B cell (primary cell): Measurements from ENCODE around the gene AXIN2. TPM values are rescaled to one million over a fixed set of nuclear protein-coding genes. Genes with fewer than 3 reads are reported as not detected.

ENCODE experiments used
- ATAC-seq: fragments of 200-7000 bp; cut with Tn5 transposase; one replicate; pipeline ENCODE4 v1.10.0; 2021; ENCODE audit warnings: low read depth, mild to moderate bottlenecking, moderate number of reproducible peaks, moderate library complexity
- CTCF ChIA-PET: fragments of 350-600 bp; sonication (Branson Sonifier 250); formaldehyde crosslinking; loops from one replicate; lab custom pipeline; 2021; ENCODE audit warnings: antibody characterized with exemption, inconsistent platforms; lab: Charles Lee
- POLR2A ChIA-PET: fragments of 350-600 bp; sonication (Branson Sonifier 250); formaldehyde crosslinking; loops from one replicate; lab custom pipeline; 2021; ENCODE audit warnings: antibody characterized with exemption; lab: Charles Lee
- DNase-seq: peaks from one replicate; pipeline ENCODE4 v3.0.0; 2013
- H2AFZ ChIP-seq: 2 replicates; pipeline ENCODE4 v1.6.1; 2012; ENCODE audit warnings: mild to moderate bottlenecking, low read depth, low read length; ENCODE audit not compliant: insufficient read depth, poor library complexity, severe bottlenecking
- H3K27ac ChIP-seq, 2 donors: 1 replicate in 1 of 2; 2 replicates in 1 of 2; pipeline ENCODE4 v1.5.1; 2012 to 2013; ENCODE audit warnings: low read length in 2 of 2, mild to moderate bottlenecking in 2 of 2, moderate library complexity in 1 of 2
- H3K27me3 ChIP-seq, 4 experiments: fragments of 200-600 bp in 1 of 4; sonication (generic) in 1 of 4; replicated peaks in 1 of 4; 1 replicate in 2 of 4; 2 replicates in 2 of 4; pipeline versions ENCODE4 v1.6.1 to v1.7.0; 2013 to 2016; ENCODE audit warnings: low read length in 3 of 4, mild to moderate bottlenecking in 2 of 4, mixed read lengths in 1 of 4, moderate library complexity in 1 of 4; ENCODE audit not compliant: insufficient read depth in 4 of 4, control insufficient read depth in 3 of 4; ENCODE audit errors: control extremely low read depth in 1 of 4
- H3K36me3 ChIP-seq, 2 experiments: replicated peaks in 1 of 2; 1 replicate in 1 of 2; 2 replicates in 1 of 2; pipeline versions ENCODE4 v1.6.1 to v1.7.1; 2013; ENCODE audit warnings: low read length in 1 of 2; ENCODE audit not compliant: insufficient read depth in 2 of 2, control insufficient read depth in 1 of 2; ENCODE audit errors: control extremely low read depth in 1 of 2, extremely low read depth in 1 of 2
- H3K4me1 ChIP-seq, 2 donors: fragments of 200-600 bp in 1 of 2; sonication (generic) in 1 of 2; 1 replicate in 1 of 2; 2 replicates in 1 of 2; pipeline versions ENCODE4 v1.5.1 to v1.6.1; 2013 to 2017; ENCODE audit warnings: low read length in 2 of 2; ENCODE audit not compliant: control insufficient read depth in 2 of 2, insufficient read depth in 2 of 2
- H3K4me2 ChIP-seq: replicated peaks from 2 replicates; pipeline ENCODE3; 2012; ENCODE audit warnings: mild to moderate bottlenecking, low read depth, low read length; ENCODE audit not compliant: poor library complexity, severe bottlenecking
- H3K4me3 ChIP-seq, 5 experiments: fragments of 200-600 bp in 1 of 5; sonication (generic) in 1 of 5; 1 replicate in 3 of 5; 2 replicates in 2 of 5; pipeline versions ENCODE4 v1.5.1 to v1.7.0; 2011 to 2016; ENCODE audit warnings: low read length in 4 of 5, mild to moderate bottlenecking in 4 of 5, low read depth in 2 of 5, control low read depth in 1 of 5, moderate library complexity in 1 of 5; ENCODE audit not compliant: insufficient read depth in 1 of 5; ENCODE audit errors: control extremely low read depth in 1 of 5, extremely low read depth in 1 of 5
- H3K79me2 ChIP-seq: fragments of 200-600 bp; sonication (generic); one replicate; pipeline ENCODE4 v1.6.0; 2016; ENCODE audit warnings: low read length; ENCODE audit not compliant: control insufficient read depth, insufficient read depth
- H3K9ac ChIP-seq: fragments of 200-600 bp; sonication (generic); 2 replicates; pipeline ENCODE4 v1.6.1; 2017; ENCODE audit warnings: mild to moderate bottlenecking, low read length, moderate library complexity
- H3K9me3 ChIP-seq, 3 donors: one replicate each; pipeline versions ENCODE4 v1.6.1 to v1.7.1; 2013; ENCODE audit warnings: low read length in 2 of 3; ENCODE audit not compliant: control insufficient read depth in 2 of 3, insufficient read depth in 1 of 3; ENCODE audit errors: control extremely low read depth in 1 of 3
- H4K20me1 ChIP-seq: 2 replicates; pipeline ENCODE4 v1.6.0; 2012; ENCODE audit warnings: mild to moderate bottlenecking, low read length; ENCODE audit not compliant: insufficient read depth, control insufficient read depth, poor library complexity, severe bottlenecking
- H3K27ac Mint-ChIP-seq: one replicate; pipeline ENCODE4 v1.8.0; 2021; ENCODE audit warnings: mixed read lengths
- H3K27me3 Mint-ChIP-seq: one replicate; pipeline ENCODE4 v1.8.0; 2021; ENCODE audit warnings: mixed read lengths
- H3K4me1 Mint-ChIP-seq: one replicate; pipeline ENCODE4 v1.8.0; 2021; ENCODE audit warnings: mixed read lengths
- H3K4me3 Mint-ChIP-seq: one replicate; pipeline ENCODE4 v1.8.0; 2021; ENCODE audit warnings: mixed read lengths
- H3K9me3 Mint-ChIP-seq: one replicate; pipeline ENCODE4 v1.8.0; 2022; ENCODE audit warnings: mixed read lengths; ENCODE audit not compliant: insufficient read depth
- CTCF ChIP-seq: fragments of 200-600 bp; IDR thresholded peaks from one replicate; pipeline ENCODE4 v1.8.0; 2022; ENCODE audit warnings: antibody characterized with exemption, mild to moderate bottlenecking
- EZH2 ChIP-seq: IDR thresholded peaks from 2 replicates; pipeline ENCODE4 v1.6.1; 2012; ENCODE audit warnings: borderline replicate concordance, low read depth, mild to moderate bottlenecking, moderate library complexity, low read length; ENCODE audit not compliant: insufficient read depth, poor library complexity, severe bottlenecking
- WGBS: methylation state at CpG from one replicate; pipeline ENCODE4 v1.1.5; 2013; ENCODE audit warnings: missing lambda C conversion rate; ENCODE audit not compliant: insufficient coverage; 5-methylcytosine and 5-hydroxymethylcytosine counted together
- intact Hi-C: fragments of 100-400 bp; cut with micrococcal nuclease; formaldehyde crosslinking; loops from one replicate; pipeline ENCODE4 v1.10.0; 2022
- polyA plus RNA-seq: library from polyadenylated mRNA; depleted of rRNA; stranded (reverse); fragments of >200 nt; gene quantifications from 2 replicates; pipeline ENCODE4 v1.2.3, GENCODE V29; 2012
- total RNA-seq, 2 donors: library from RNA; stranded (reverse); fragments of 120-200 nt in 1 of 2; gene quantifications; 1 replicate in 1 of 2; 2 replicates in 1 of 2; pipeline versions ENCODE4 v1.2.3 to v1.2.4, GENCODE V29; 2013 to 2022

AXIN2 gene
- total and polyA plus RNA-seq, 2 donors (not counting 1 experiment from before 2014, with no cell fraction given): 0.16 to 1.2 TPM

DNA sequence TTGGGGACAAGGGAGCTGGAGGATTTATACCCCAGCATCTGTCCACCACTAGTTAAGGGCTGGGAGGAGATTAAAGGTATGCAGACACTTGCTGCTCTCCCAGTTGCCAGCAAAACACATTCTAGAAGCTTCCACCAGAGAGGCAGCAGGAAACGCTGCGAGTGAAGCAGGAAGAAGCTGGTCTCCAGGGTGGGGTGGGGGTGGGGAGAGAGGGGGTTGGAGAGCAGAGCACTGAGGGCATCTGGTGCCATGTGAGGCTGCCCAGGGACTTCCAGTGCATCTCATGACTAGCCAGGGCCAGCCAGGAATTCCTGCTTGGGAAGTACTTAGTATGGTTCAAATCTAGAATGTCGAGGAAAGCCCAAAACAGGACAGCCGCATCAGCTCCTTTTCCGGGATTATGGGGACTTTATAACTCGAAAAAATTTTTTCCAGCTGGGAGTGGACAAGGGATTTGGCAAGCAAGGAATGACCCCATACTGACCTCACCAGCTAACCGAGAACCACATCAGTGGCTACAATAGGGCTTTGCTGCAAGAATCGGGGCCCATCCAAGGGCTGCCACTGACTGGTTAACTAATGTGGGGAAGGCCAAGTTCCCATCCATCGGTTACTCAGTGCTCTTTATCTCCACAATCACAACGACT is 26.2 kb upstream of the AXIN2 start:
- Histone ChIP-seq H3K4me1 (peaks cover 0 to 7% of the 10 kb centered on the region in 2 donors), H3K4me2 (no peak overlapping the region), H3K79me2 (no peaks in the 10 kb centered on the region), H3K9ac (no peak overlapping the region), H3K4me3 (no peak overlapping the region), H3K9me3 (peaks cover 0 to 13% (median 0%) of the 10 kb centered on the region in 3 donors), H2AFZ (no peak overlapping the region), H4K20me1 (no peaks in the 10 kb centered on the region), H3K36me3 (no peaks in the 10 kb centered on the region), H3K27ac (no peak overlapping the region), H3K27me3 (peaks cover 0 to 5% (median 0%) of the 10 kb centered on the region in 4 experiments)
- Mint-ChIP-seq H3K27me3 (peaks cover 7% of the 10 kb centered on the region), H3K9me3 (no peaks in the 10 kb centered on the region), H3K4me3 (no peak overlapping the region), H3K4me1 (no peaks in the 10 kb centered on the region), H3K27ac (no peak overlapping the region)
- DNase-seq: no peak
- ChIA-PET CTCF (no interaction called here), POLR2A (no interaction called here)
- WGBS: 88% methylated on average over 5 of the region's 10 CpGs
- TF ChIP-seq CTCF: no peak
- no peak for TF ChIP-seq EZH2
- no peak for ATAC-seq
- intact Hi-C loops: no loop called here

- peaks cover 0 to 7% of the 10 kb centered on the region in 2 donors for H3K4me1 ChIP-seq
- intact Hi-C loops: no loop called here
- no peak overlapping the region for H3K4me3 Mint-ChIP-seq
- ATAC-seq: no peak
- no peaks in the 10 kb centered on the region for H4K20me1 ChIP-seq
- no peak overlapping the region for H3K4me2 ChIP-seq
- H3K27me3 ChIP-seq: peaks cover 0 to 3% (median 0%) of the 10 kb centered on the region in 4 experiments
- H3K27me3 Mint-ChIP-seq: peaks cover 5% of the 10 kb centered on the region
- DNase-seq: no peak
- no peaks in the 10 kb centered on the region for H3K4me1 Mint-ChIP-seq
- WGBS: 97% methylated on average over 5 of the region's 9 CpGs
- H3K9me3 ChIP-seq: peaks cover 0 to 13% (median 0%) of the 10 kb centered on the region in 3 donors
- no peak overlapping the region for H3K27ac ChIP-seq
- H3K79me2 ChIP-seq: no peaks in the 10 kb centered on the region
- H3K9ac ChIP-seq: no peak overlapping the region
- CTCF ChIA-PET: no interaction called here
- H3K27ac Mint-ChIP-seq: no peak overlapping the region
- H2AFZ ChIP-seq: no peak overlapping the region
- POLR2A ChIA-PET: no interaction called here
- H3K36me3 ChIP-seq: no peaks in the 10 kb centered on the region
- H3K9me3 Mint-ChIP-seq: no peaks in the 10 kb centered on the region
- TF ChIP-seq CTCF: no peak
- TF ChIP-seq EZH2: no peak
- H3K4me3 ChIP-seq: no peak overlapping the region
Measured at GRCh38 chr17:65586899-65587298, 25.5 kb upstream of the AXIN2 start.
